CD4-positive, alpha-beta T cell treated with Interleukin-12 subunit alpha and Interleukin-12 subunit beta, for 1 hour (primary cell): ENCODE results near the gene SMTNL2.
"Not testable (repeated sequence)": the region's sequence is repeated elsewhere in the genome, so short reads cannot be mapped to it uniquely, and the experiment has no call there.

Experiments used
- DNase-seq: peaks from one replicate; pipeline ENCODE4 v3.0.0-alpha.2; 2020

SMTNL2 gene

GRCh38 chr17:4605826-4606225, 21.5 kb downstream of the SMTNL2 start:
- DNase-seq: no peak

- DNase-seq: no peak
Measured at GRCh38 chr17:4607261-4607741, 23.0 kb downstream of the SMTNL2 start.

GRCh38 chr17:4607773-4608187, 23.5 kb downstream of the SMTNL2 start:
- no peak for DNase-seq

- DNase-seq: no peak
Measured at GRCh38 chr17:4609761-4610160, 25.4 kb downstream of the SMTNL2 start.

GRCh38 chr17:4610162-4610561, 25.8 kb downstream of the SMTNL2 start:
- DNase-seq: no peak

- no peak for DNase-seq
Measured at GRCh38 chr17:4610656-4611055, 26.3 kb downstream of the SMTNL2 start.

GRCh38 chr17:4616476-4616875, 32.1 kb downstream of the SMTNL2 start:
- no peak for DNase-seq

- DNase-seq: no peak
Measured at GRCh38 chr17:4617090-4617489, 32.8 kb downstream of the SMTNL2 start.

GRCh38 chr17:4617590-4618351, 33.4 kb downstream of the SMTNL2 start:
- no peak for DNase-seq

- no peak for DNase-seq
Measured at GRCh38 chr17:4620531-4621101, 36.3 kb downstream of the SMTNL2 start.

- DNase-seq: no peak
Measured at GRCh38 chr17:4622375-4622774, 38.0 kb downstream of the SMTNL2 start.

GRCh38 chr17:4623249-4623648, 38.9 kb downstream of the SMTNL2 start:
- no peak for DNase-seq

GRCh38 chr17:4624451-4624911, 40.2 kb downstream of the SMTNL2 start:
- DNase-seq: not testable (repeated sequence)

GRCh38 chr17:4625181-4625617, 40.9 kb downstream of the SMTNL2 start:
- no peak for DNase-seq

- DNase-seq: no peak
Measured at GRCh38 chr17:4626734-4627256, 42.5 kb downstream of the SMTNL2 start.

- no peak for DNase-seq
Measured at GRCh38 chr17:4631431-4631830, 47.1 kb downstream of the SMTNL2 start.

GRCh38 chr17:4631836-4632580, 47.7 kb downstream of the SMTNL2 start:
- DNase-seq: no peak

- no peak for DNase-seq
Measured at GRCh38 chr17:4632581-4632920, 48.2 kb downstream of the SMTNL2 start.

- DNase-seq: no peak
Measured at GRCh38 chr17:4633643-4634042, 49.3 kb downstream of the SMTNL2 start.

- DNase-seq: no peak
Measured at GRCh38 chr17:4634976-4635375, 50.6 kb downstream of the SMTNL2 start.

- DNase-seq: no peak
Measured at GRCh38 chr17:4635823-4636375, 51.6 kb downstream of the SMTNL2 start.

- DNase-seq: no peak
Measured at GRCh38 chr17:4636474-4637100, 52.3 kb downstream of the SMTNL2 start.

- not testable (repeated sequence) for DNase-seq
Measured at GRCh38 chr17:4638766-4639165, 54.4 kb downstream of the SMTNL2 start.
